Tibial artery (tissue), 4 donors: Measurements from ENCODE around the gene INHBB.

Experiments used
- DNase-seq, 2 donors: peaks; one replicate each; pipeline ENCODE4 v3.0.0-alpha.2; 2019
- H3K27ac ChIP-seq, 2 donors: fragments of 200-600 bp; sonication (generic) in 1 of 2; 1 replicate in 1 of 2; 2 replicates in 1 of 2; pipeline ENCODE4 v1.5.1; 2018 to 2019; ENCODE audit warnings: mild to moderate bottlenecking in 1 of 2
- H3K27me3 ChIP-seq, 2 donors: fragments of 200-600 bp; sonication (generic) in 1 of 2; one replicate each; pipeline versions ENCODE4 v1.5.1 to v1.6.0; 2016 to 2019
- H3K36me3 ChIP-seq, 3 donors: fragments of 200-600 bp; sonication (generic) in 2 of 3; one replicate each; pipeline ENCODE4 v1.5.1; 2016 to 2019; ENCODE audit warnings: mild to moderate bottlenecking in 2 of 3
- H3K4me1 ChIP-seq, 4 donors: fragments of 200-600 bp; sonication (generic) in 2 of 4; 1 replicate in 3 of 4; 2 replicates in 1 of 4; pipeline ENCODE4 v1.5.1; 2016 to 2019
- H3K4me3 ChIP-seq, 2 donors: fragments of 200-600 bp; sonication (generic) in 1 of 2; 1 replicate in 1 of 2; 2 replicates in 1 of 2; pipeline ENCODE4 v1.5.1; 2018 to 2019; ENCODE audit warnings: mild to moderate bottlenecking in 2 of 2
- H3K9me3 ChIP-seq, 3 donors: fragments of 200-600 bp; sonication (generic) in 1 of 3; one replicate each; pipeline ENCODE4 v1.5.1; 2016 to 2019
- intact Hi-C: fragments of 100-400 bp; cut with DNase I; formaldehyde crosslinking; loops from one replicate; pipeline ENCODE4 v1.15.0; 2023; ENCODE audit warnings: low total_unique reads
- TF ChIP-seq, protein P1 (sequence below), 2 experiments: fragments of 200-600 bp in 1 of 2; fragments of 450-650 bp in 1 of 2; IDR thresholded peaks; one replicate each; pipeline ENCODE4 v1.5.1; 2017 to 2019; ENCODE audit warnings: antibody characterized with exemption in 2 of 2, mild to moderate bottlenecking in 1 of 2, moderate library complexity in 1 of 2

The INHBB gene

DNA sequence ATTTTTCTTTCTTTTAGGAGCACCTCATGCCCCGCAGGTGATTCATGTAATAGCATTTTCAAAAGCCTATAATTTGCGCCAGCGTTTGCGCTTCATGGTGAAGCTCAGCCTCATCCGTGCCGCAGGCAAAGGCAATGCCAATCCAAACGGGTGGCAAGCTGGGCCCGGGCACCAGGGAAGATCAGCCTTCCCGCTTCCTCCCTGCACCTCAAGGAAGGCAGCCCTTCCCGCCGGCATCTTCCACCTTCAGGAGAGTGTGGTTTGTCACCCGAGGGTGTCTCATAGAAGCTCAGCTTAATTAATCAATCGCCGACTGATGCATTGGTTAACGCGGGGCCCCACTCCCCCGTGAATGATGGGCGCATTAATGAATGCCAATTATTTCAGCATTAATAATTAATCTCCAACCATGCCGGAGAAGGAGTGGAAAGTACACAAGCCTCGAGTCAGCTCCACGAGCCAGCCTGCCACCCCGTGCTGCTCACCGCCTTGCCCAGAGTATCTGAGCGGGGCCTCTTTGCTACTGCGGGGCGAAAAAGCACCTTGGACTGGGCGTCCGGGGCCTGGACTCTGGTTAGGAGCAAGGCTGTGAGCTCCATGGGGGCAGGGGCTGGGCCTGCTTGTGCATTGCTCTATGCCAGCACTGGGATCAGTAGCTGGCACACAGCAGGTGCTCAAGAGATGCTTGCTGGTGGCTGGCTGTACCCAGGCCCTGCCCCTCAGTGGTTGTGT lies 13.0 kb downstream of the INHBB start:
- no peak overlapping the region for H3K27ac ChIP-seq
- intact Hi-C loops: no loop called here

DNA sequence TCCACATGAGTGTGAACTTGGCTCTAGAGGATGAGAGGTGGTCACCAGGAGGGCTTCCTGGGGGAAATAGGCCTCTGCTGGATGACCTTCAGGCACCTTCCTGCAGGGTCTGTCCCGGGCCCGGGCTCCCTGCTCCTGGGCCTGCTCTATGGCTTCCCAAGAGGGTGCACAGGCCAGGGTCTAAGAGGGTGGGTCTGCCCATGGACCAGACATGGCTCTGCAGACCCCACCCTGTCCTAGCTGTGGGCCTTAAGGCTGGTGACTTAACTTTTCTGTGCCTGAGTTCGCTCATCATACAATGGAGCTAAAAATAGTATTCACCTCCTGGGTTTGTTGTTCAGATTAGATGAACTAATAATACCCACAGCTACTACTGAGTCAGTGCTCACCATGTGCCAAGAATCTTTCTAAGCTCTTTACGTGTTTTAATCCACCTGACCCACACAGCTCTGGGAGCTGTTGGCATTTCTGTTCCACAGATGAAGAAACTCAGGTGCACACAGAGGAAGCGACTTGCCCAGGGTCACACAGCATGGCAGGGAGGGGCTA lies 14.4 kb downstream of the INHBB start:
- no peak for DNase-seq
- intact Hi-C loops: loop anchor here (10.0 kb wide), 1 partner anchor 64 kb away; no protein-coding TSS in a partner anchor
- Histone ChIP-seq H3K27me3 (peaks cover 0 to 2% of the 10 kb centered on the region in 2 donors), H3K36me3 (no peaks in the 10 kb centered on the region), H3K4me3 (no peak overlapping the region), H3K27ac (no peak overlapping the region), H3K9me3 (no peaks in the 10 kb centered on the region), H3K4me1 (no peaks in the 10 kb centered on the region)
- TF ChIP-seq, protein P1, sequence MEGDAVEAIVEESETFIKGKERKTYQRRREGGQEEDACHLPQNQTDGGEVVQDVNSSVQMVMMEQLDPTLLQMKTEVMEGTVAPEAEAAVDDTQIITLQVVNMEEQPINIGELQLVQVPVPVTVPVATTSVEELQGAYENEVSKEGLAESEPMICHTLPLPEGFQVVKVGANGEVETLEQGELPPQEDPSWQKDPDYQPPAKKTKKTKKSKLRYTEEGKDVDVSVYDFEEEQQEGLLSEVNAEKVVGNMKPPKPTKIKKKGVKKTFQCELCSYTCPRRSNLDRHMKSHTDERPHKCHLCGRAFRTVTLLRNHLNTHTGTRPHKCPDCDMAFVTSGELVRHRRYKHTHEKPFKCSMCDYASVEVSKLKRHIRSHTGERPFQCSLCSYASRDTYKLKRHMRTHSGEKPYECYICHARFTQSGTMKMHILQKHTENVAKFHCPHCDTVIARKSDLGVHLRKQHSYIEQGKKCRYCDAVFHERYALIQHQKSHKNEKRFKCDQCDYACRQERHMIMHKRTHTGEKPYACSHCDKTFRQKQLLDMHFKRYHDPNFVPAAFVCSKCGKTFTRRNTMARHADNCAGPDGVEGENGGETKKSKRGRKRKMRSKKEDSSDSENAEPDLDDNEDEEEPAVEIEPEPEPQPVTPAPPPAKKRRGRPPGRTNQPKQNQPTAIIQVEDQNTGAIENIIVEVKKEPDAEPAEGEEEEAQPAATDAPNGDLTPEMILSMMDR (IDR thresholded peaks at IDR 0.05): no peak

More for the DNA sequence above, 13.0 kb downstream of the INHBB start:
- TF ChIP-seq, protein P1 (IDR thresholded peaks at IDR 0.05): no peak
- H3K4me1 ChIP-seq: no peaks in the 10 kb centered on the region
- peaks cover 0 to 2% of the 10 kb centered on the region in 2 donors for H3K27me3 ChIP-seq
- no peak for DNase-seq
- no peaks in the 10 kb centered on the region for H3K9me3 ChIP-seq
- no peak overlapping the region for H3K4me3 ChIP-seq
- H3K36me3 ChIP-seq: no peaks in the 10 kb centered on the region

DNA sequence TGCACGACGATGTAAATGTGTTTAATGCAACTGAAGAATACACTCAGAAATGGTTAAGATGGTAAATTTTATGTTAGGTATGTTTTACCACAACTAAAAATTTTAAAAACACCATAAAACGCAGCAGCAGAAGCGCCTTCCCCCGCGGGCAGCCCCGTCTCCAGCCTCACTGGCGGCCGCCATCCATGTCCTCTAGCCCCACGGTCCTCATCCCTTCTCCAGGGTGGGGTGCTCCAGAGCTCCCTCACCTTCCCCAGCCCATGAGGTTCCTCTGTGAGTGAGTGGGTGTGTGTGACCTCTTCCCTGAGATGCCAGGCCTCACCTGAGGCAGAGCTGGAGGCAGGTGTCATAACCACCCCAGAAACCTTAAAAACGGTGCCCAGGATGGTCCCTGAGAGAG lies 17.0 kb downstream of the INHBB start:
- Histone ChIP-seq H3K9me3 (no peaks in the 10 kb centered on the region), H3K27me3 (no peaks in the 10 kb centered on the region), H3K27ac (no peak overlapping the region), H3K36me3 (no peaks in the 10 kb centered on the region), H3K4me3 (no peak overlapping the region), H3K4me1 (no peaks in the 10 kb centered on the region)
- no peak for DNase-seq
- intact Hi-C loops: loop anchor here (10.0 kb wide), 1 partner anchor 62 kb away; no protein-coding TSS in a partner anchor
- TF ChIP-seq, protein P1 (IDR thresholded peaks at IDR 0.05): no peak

DNA sequence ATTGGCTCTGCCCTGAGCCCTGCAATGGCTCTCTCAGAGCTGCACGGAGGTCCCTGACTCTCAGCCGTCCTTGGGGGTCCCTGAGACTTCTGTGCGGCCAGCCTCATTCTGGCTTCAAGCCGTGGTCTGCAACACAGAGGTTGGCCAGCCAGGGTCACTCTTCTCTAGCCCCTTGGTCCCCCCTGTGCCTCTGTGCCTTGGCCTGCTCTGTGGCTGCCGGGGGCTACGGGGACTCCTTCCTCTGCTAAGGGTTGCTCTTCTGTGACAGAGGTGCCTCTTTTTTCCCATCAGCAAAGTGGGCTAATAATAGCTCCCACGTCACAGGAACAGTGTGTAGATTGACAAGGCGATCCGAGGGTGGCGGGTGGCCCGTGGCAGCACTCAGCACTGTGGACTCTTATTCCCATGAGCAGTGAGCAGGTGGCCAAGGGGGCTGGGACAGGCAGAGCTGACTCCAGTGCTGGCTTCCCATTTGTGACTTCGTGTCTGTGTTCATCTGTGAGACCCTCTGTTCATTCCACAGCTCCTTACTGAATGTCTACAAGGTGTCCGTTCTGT lies 19.4 kb downstream of the INHBB start:
- no peak for DNase-seq
- Histone ChIP-seq H3K4me1 (no peaks in the 10 kb centered on the region), H3K27me3 (no peaks in the 10 kb centered on the region), H3K36me3 (no peaks in the 10 kb centered on the region), H3K4me3 (no peak overlapping the region), H3K27ac (no peak overlapping the region), H3K9me3 (no peaks in the 10 kb centered on the region)
- TF ChIP-seq, protein P1 (IDR thresholded peaks at IDR 0.05): no peak
- intact Hi-C loops: loop anchor here (10.0 kb wide), 1 partner anchor 59 kb away; no protein-coding TSS in a partner anchor

DNA sequence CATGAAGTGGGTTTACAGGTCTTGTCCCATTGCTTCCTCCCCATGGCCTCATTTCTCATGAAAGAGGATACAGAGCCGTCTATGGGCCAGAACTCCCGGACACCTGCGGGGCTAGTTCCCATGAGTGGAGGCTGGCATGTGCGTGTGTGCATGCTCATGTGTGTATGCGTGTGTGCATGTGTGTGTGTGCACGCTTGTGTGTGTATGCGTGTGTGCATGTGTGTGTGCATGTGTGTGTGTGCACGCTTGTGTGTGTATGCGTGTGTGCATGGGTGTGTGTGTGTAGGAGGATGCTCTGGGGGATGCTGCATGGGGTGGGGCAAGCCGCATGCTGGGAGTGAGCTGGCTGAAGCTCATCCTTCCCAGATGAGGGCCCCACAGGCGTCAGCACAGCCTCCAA lies 20.8 kb downstream of the INHBB start:
- no peaks in the 10 kb centered on the region for H3K9me3 ChIP-seq
- DNase-seq: no peak
- intact Hi-C loops: loop anchor here (10.0 kb wide), 1 partner anchor 58 kb away; no protein-coding TSS in a partner anchor

More for the DNA sequence above, 20.8 kb downstream of the INHBB start:
- TF ChIP-seq, protein P1 (IDR thresholded peaks at IDR 0.05): no peak
- no peaks in the 10 kb centered on the region for H3K4me1 ChIP-seq
- H3K27ac ChIP-seq: no peak overlapping the region
- H3K4me3 ChIP-seq: no peak overlapping the region
- H3K36me3 ChIP-seq: no peaks in the 10 kb centered on the region
- no peaks in the 10 kb centered on the region for H3K27me3 ChIP-seq
